ENCODE data around the gene ESAM. TPM values are rescaled to one million over a fixed set of nuclear protein-coding genes. Genes with fewer than 3 reads are reported as not detected.

The ESAM gene
- total RNA-seq (2014; rRNA removed; shearing (Covaris generic)), result 0.74 and 0.99 TPM in 2 replicates

- DNase-seq (ENCODE audit: low read depth), result no peak
These were observed at the start of gene ESAM for GRCh38 chr11:124762105-124762623. Gene ESAM, minus strand, starts transcription at chr11:124762290. Its CDS starts 136 bp downstream, at chr11:124762154.

GRCh38 chr11:124811399-124812125 lies 49.5 kb upstream of the ESAM start:
- DNase-seq (ENCODE audit: low read depth), result no peak

GRCh38 chr11:124807660-124808270 lies 45.7 kb upstream of the ESAM start:
- DNase-seq (ENCODE audit: low read depth), result peak; percentile 8

- no peak for DNase-seq (ENCODE audit: low read depth)
These were observed 45.1 kb upstream of the ESAM start for GRCh38 chr11:124807201-124807600.

- no peak for DNase-seq (ENCODE audit: low read depth)
These were observed 42.8 kb upstream of the ESAM start for GRCh38 chr11:124804884-124805283.

- no peak for DNase-seq (ENCODE audit: low read depth)
These were observed 39.7 kb upstream of the ESAM start for GRCh38 chr11:124801636-124802312.

- DNase-seq (ENCODE audit: low read depth), result peak; percentile 72
These were observed 38.9 kb upstream of the ESAM start for GRCh38 chr11:124801014-124801413.

- DNase-seq (ENCODE audit: low read depth), result peak; percentile 75
These were observed 38.3 kb upstream of the ESAM start, which contains the start of gene MSANTD2 for GRCh38 chr11:124800226-124800929. Gene MSANTD2, minus strand, starts transcription at chr11:124800406. Its CDS starts 26 bp downstream, at chr11:124800380.

GRCh38 chr11:124799348-124800225 lies 37.5 kb upstream of the ESAM start:
- peak; percentile 42 for DNase-seq (ENCODE audit: low read depth)

- DNase-seq (ENCODE audit: low read depth), result peak; percentile 87
These were observed 36.9 kb upstream of the ESAM start for GRCh38 chr11:124798991-124799347.

GRCh38 chr11:124796312-124796711 lies 34.2 kb upstream of the ESAM start:
- DNase-seq (ENCODE audit: low read depth), result no peak

GRCh38 chr11:124793466-124794278 lies 31.6 kb upstream of the ESAM start:
- peak; percentile 78 for DNase-seq (ENCODE audit: low read depth)

- DNase-seq (ENCODE audit: low read depth), result no peak
These were observed 29.7 kb upstream of the ESAM start for GRCh38 chr11:124791626-124792341.

- peak; percentile 37 for DNase-seq (ENCODE audit: low read depth)
These were observed 26.4 kb upstream of the ESAM start for GRCh38 chr11:124788521-124788920.

GRCh38 chr11:124784051-124784450 lies 22.0 kb upstream of the ESAM start:
- DNase-seq (ENCODE audit: low read depth), result no peak

GRCh38 chr11:124783002-124783401 lies 20.9 kb upstream of the ESAM start:
- no peak for DNase-seq (ENCODE audit: low read depth)

GRCh38 chr11:124779568-124779967 lies 17.5 kb upstream of the ESAM start:
- DNase-seq (ENCODE audit: low read depth), result no peak

GRCh38 chr11:124778281-124778680 lies 16.2 kb upstream of the ESAM start:
- DNase-seq (ENCODE audit: low read depth), result no peak
